ENCODE measurements around the gene VSTM2B. TPM values are rescaled to one million over a fixed set of nuclear protein-coding genes. Genes with fewer than 3 reads are reported as not detected.
"Not testable (repeated sequence)": the region's sequence is repeated elsewhere in the genome, so short reads cannot be mapped to it uniquely, and the experiment has no call there.

The VSTM2B gene
- total and polyA plus RNA-seq, 2 of the 13 experiments (the other 11 are each of a cell fraction or from before 2014, with no cell fraction given), result not detected

DNA sequence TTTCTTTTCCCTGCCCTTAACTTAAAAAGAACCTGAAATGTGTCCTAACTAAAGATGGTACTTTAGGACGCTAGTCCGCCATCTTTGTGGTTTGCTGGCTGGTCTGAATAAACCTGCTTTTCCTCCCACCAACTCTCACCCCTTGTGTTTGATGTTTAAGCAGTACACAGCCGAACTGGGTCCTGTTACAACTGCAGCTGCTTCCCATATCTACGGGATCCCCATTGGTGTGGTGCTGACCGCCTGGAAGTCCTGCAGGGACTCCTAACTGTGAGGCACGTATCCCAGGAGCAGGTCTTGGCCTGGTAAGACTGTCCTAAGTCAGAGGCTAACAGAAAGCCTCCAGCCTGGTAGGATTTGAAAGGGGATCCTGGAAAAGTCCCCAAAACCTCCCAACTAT, 40.9 kb upstream of the VSTM2B start (continued):
- TF ChIP-seq, protein P1, sequence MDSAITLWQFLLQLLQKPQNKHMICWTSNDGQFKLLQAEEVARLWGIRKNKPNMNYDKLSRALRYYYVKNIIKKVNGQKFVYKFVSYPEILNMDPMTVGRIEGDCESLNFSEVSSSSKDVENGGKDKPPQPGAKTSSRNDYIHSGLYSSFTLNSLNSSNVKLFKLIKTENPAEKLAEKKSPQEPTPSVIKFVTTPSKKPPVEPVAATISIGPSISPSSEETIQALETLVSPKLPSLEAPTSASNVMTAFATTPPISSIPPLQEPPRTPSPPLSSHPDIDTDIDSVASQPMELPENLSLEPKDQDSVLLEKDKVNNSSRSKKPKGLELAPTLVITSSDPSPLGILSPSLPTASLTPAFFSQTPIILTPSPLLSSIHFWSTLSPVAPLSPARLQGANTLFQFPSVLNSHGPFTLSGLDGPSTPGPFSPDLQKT (CRISPR knock-in tag; IDR thresholded peaks at IDR 0.05; ENCODE audit: borderline replicate concordance), result no peak

DNA sequence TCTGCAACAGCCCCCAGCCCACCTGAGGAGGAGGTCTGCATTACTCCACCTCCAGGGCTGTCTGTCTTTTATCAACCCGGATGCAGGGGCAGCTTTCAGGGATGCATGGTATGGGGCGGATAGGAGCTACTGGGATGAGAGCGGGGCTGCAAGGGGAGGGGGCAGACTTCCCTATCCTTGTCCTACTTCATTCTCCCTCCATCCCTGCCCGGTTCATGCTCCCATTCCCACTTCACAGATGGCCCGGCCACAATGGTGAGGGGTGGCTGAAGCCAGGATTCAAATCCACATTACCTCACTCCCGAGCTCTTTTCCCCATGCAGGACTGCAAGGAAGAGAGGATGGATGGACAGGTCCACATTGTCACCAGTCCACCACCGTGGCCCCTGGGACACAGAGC, 40.5 kb upstream of the VSTM2B start:
- FAIRE-seq (no peak), DNase-seq (ENCODE audit: low spot score) (no peak), ATAC-seq (no peak)
- Histone ChIP-seq H3K9ac (ENCODE audit: insufficient read depth, low read depth, low read length) (no peak overlapping the region), H4K20me1 (ENCODE audit: insufficient read depth, low read length) (no peaks in the 10 kb centered on the region), H3K9me3 (ENCODE audit: low read length) (no peaks in the 10 kb centered on the region), H3K36me3 (replicated peaks in 1 of 2; ENCODE audit: control insufficient read depth in 1 of 2, insufficient read depth in 2 of 2, low read length in 2 of 2) (no peaks in the 10 kb centered on the region), H3K4me3 (replicated peaks in 1 of 3; ENCODE audit: insufficient read depth in 1 of 3, low read depth in 2 of 3, low read length in 3 of 3) (no peak overlapping the region), H3K4me2 (ENCODE audit: low read depth, low read length) (no peak overlapping the region), H3K27ac (ENCODE audit: extremely low read length, insufficient read depth, low read length) (no peak overlapping the region), H3K79me2 (ENCODE audit: insufficient read depth, low read length) (no peaks in the 10 kb centered on the region), H3K4me1 (ENCODE audit: insufficient read depth, low read length) (no peaks in the 10 kb centered on the region), H3K27me3 (ENCODE audit: control insufficient read depth in 1 of 2, insufficient read depth in 2 of 2, low read length in 2 of 2) (peaks cover 0 to 10% of the 10 kb centered on the region in 2 experiments; a peak in 2 of 5 replicates), H2AFZ (ENCODE audit: low read length) (no peak overlapping the region)
- no TSS peak for BruUV-seq (replicated peaks)
- in situ Hi-C loops (cut with HindIII; ENCODE audit: extremely low pct_ligation_motif_present, low pct_unique_long_range_greater_than_20kb), result no loop called here
- 35% methylated on average over 6 of the region's 7 CpGs for WGBS (ENCODE audit: low lambda C conversion rate)
- ChIA-PET CTCF (ENCODE audit: low intra/inter-chr PET ratio, low total read pairs) (no interaction called here), POLR2A (no interaction called here)
- TF ChIP-seq, protein P2, sequence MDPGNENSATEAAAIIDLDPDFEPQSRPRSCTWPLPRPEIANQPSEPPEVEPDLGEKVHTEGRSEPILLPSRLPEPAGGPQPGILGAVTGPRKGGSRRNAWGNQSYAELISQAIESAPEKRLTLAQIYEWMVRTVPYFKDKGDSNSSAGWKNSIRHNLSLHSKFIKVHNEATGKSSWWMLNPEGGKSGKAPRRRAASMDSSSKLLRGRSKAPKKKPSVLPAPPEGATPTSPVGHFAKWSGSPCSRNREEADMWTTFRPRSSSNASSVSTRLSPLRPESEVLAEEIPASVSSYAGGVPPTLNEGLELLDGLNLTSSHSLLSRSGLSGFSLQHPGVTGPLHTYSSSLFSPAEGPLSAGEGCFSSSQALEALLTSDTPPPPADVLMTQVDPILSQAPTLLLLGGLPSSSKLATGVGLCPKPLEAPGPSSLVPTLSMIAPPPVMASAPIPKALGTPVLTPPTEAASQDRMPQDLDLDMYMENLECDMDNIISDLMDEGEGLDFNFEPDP (CRISPR knock-in tag; conservative IDR thresholded peaks at IDR 0.05), result no peak
- intact Hi-C loops (cut with micrococcal nuclease; ENCODE audit: unreplicated experiment), result no loop called here

DNA sequence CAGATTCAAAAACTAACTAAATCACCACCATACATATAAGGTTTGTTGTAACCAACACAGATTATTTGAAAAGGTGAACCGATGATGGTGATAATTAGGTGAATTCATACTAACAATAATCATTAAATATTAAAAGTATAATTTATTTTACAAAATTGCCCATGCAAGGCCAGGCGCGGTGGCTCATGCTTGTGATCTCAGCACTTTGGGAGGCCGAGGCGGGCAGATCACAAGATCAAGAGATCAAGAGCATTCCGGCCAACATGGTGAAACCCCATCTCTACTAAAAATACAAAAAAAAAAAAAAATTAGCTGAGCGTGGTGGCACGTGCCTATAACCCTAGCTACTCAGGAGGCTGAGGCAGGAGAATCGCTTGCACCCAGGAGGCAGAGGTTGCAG, 38.8 kb upstream of the VSTM2B start:
- peaks cover 0 to 10% of the 10 kb centered on the region in 2 experiments; a peak in 2 of 5 replicates for H3K27me3 ChIP-seq (ENCODE audit: control insufficient read depth in 1 of 2, insufficient read depth in 2 of 2, low read length in 2 of 2)
- ATAC-seq; BruUV-seq (replicated peaks); H3K9me3 ChIP-seq (ENCODE audit: low read length); H2AFZ ChIP-seq (ENCODE audit: low read length); FAIRE-seq; CTCF ChIA-PET (ENCODE audit: low intra/inter-chr PET ratio, low total read pairs); POLR2A ChIA-PET; H3K36me3 ChIP-seq (replicated peaks in 1 of 2; ENCODE audit: control insufficient read depth in 1 of 2, insufficient read depth in 2 of 2, low read length in 2 of 2); H4K20me1 ChIP-seq (ENCODE audit: insufficient read depth, low read length); H3K27ac ChIP-seq (ENCODE audit: extremely low read length, insufficient read depth, low read length); DNase-seq (ENCODE audit: low spot score); H3K79me2 ChIP-seq (ENCODE audit: insufficient read depth, low read length); H3K4me3 ChIP-seq (replicated peaks in 1 of 3; ENCODE audit: insufficient read depth in 1 of 3, low read depth in 2 of 3, low read length in 3 of 3); in situ Hi-C loops (cut with HindIII; ENCODE audit: extremely low pct_ligation_motif_present, low pct_unique_long_range_greater_than_20kb); H3K4me1 ChIP-seq (ENCODE audit: insufficient read depth, low read length); intact Hi-C loops (cut with micrococcal nuclease; ENCODE audit: unreplicated experiment); H3K9ac ChIP-seq (ENCODE audit: insufficient read depth, low read depth, low read length); H3K4me2 ChIP-seq (ENCODE audit: low read depth, low read length): not testable (repeated sequence)
- 49% methylated on average over 9 of the region's 9 CpGs for WGBS (ENCODE audit: low lambda C conversion rate)
